Stimulated activated CD4-positive, alpha-beta T cell treated with anti-CD3 and anti-CD28 coated beads, Interleukin-1b, Interleukin-23, amount 100 ng/mL, for 4 hours (primary cell): ENCODE measurements around the gene CPEB3.

ENCODE experiments used
- DNase-seq, 2 donors: peaks; one replicate each; pipeline ENCODE4 v3.0.0-alpha.2; 2020; ENCODE audit warnings: low read depth in 2 of 2

CPEB3 gene

GRCh38 chr10:92213049-92213448, 77.8 kb downstream of the CPEB3 start:
- no peak for DNase-seq

- no peak for DNase-seq
Observed at GRCh38 chr10:92208736-92209135, 82.1 kb downstream of the CPEB3 start.

GRCh38 chr10:92208157-92208720, 82.6 kb downstream of the CPEB3 start:
- DNase-seq: no peak

DNA sequence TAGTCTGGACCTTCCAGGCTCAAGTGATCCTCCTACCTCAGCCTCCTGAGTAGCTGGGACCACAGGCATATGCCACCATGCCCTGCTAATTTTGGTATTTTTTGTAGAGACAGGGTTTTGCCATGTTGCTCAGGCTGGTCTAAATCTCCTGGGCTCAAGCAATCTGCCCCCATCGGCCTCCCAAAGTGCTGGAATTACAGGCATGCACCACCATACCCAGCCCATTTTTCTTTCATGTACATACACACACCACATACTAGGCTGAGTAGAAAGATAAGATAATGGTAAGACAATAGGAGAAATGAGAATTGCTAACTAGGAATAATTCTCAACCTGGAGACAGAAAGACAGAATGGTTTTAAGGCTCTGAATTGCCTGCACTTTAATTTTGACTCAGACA, 83.8 kb downstream of the CPEB3 start:
- DNase-seq: no peak

DNA sequence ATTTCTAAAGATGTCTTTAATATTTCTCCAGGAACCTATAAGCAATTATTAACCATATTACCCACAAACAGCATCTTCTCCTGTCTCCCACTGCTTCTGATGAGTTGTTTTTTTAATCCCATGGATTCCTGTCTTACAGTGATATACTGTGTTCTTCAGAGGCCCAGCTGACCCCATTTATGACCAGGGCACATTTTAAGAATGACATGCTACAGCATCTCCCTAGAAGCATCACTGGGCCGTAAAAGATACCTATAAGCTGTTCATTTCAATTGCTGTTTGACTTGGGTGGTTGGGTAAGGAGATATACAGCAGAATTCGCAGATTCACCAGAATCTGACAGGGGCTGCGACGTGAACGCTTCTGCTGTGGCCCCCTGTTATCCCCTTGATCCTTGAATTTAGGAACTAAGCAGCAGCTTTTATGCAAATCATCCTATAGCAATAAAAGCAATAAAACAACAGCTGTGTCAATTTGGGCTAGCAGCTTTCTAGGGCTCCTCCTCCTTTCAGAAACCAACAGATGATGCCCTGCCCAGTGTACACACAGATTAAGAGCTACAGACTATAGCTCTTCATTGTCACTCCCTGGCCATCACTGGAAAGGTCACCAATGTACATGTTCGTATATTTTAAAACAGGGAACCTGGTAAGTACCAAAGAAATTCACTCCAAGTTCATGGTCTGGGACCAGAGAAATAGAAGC, 86.8 kb downstream of the CPEB3 start:
- DNase-seq: no peak

DNA sequence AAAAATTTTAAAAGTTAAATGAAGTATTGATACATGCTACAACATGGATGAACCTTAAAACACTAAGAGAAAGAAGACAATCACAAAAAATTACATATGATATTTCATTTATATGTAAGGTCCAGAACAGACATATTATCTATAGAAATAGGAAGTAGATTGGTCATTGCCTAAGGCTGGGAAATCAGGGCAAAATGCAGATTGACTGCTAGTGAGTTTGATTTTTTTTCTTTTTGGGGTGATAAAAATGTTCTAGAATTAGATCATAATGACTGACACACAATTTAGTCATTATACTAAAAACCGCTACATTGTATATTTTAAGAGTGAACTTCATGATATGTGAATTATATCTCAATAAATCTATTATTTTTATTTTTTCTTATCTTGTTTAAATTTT, 88.3 kb downstream of the CPEB3 start:
- DNase-seq: no peak

DNA sequence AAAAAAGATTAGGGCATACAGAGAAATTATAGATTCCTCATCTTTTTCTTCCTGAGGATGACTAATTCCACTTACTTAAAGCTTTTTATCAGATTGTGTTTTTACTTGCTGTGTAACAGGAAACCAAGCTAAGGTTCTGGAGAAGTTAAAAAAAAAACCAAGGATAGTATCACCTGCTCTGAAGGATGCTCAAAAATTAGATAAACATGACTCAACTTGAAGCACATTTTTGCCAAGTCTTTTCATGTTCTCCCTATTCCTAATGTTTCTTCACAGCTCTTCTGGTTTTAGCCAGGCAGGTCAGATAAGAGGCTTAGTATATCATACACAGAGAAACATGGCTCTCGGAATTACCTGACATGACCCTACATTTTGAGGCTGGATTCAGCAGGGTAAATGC, 90.3 kb downstream of the CPEB3 start:
- DNase-seq: no peak

DNA sequence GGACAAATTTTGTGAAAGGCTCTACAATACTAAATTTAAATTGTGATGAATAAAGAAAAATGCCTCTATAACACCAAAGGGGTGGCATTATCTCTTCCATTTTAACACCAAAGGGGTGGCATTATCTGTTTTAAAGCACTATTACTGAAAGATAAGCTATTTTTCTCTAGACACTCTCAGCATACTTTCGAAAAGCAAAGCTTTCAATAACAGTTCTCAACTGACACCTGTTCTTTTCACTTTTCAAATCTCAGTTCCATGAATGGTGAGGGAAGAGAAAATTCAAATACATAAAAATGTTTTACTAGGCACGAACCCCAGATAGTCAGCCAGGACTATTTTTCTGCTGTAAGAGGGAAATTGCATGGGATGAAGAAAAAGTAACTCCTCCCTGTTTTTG, 103.8 kb downstream of the CPEB3 start:
- DNase-seq: no peak

GRCh38 chr10:92184977-92185376, 105.9 kb downstream of the CPEB3 start:
- DNase-seq: no peak

- no peak for DNase-seq
Observed at GRCh38 chr10:92183199-92183598, 107.7 kb downstream of the CPEB3 start.

- DNase-seq: no peak
Observed at GRCh38 chr10:92181575-92181974, 109.3 kb downstream of the CPEB3 start.

DNA sequence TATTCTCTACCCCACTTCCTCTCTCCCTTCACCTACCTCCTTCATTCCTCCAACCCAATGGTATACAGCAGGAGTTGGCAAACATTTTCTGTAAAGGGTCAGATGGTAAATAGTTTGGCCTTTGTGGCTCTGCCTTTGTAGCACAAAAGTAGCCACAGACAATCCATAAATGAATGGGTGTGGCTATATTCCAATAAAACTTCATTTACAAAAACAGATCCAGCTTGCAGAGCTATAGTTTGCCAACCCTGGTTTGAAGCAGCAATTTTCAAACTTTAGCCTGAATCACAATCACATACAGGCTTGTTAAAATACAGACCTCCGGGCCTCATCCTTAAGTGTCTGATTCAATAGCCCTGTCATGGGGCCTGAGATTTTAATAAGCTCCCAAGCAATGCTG, 110.5 kb downstream of the CPEB3 start:
- no peak for DNase-seq

GRCh38 chr10:92177546-92177945, 113.3 kb downstream of the CPEB3 start:
- no peak for DNase-seq

- DNase-seq: no peak
Observed at GRCh38 chr10:92175164-92175563, 115.7 kb downstream of the CPEB3 start.

DNA sequence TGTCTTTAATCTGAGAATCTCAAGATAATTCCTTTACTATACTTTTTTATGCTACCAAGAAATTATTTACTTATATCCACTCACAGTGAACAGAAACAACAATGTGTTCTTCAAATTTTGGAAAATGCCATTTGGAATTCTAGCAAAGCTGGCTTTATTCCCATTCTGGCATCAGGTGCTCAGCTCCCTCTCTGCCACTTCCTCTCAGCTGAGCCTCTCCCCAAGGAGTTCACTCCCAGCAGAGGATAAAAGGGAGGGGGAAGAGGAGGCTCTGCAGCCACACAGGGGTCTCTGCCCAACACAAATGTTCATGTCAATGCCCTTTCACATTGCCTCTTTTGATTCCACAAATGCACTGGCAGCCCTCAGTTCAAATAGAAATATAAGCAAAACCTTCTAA, 116.9 kb downstream of the CPEB3 start:
- no peak for DNase-seq

DNA sequence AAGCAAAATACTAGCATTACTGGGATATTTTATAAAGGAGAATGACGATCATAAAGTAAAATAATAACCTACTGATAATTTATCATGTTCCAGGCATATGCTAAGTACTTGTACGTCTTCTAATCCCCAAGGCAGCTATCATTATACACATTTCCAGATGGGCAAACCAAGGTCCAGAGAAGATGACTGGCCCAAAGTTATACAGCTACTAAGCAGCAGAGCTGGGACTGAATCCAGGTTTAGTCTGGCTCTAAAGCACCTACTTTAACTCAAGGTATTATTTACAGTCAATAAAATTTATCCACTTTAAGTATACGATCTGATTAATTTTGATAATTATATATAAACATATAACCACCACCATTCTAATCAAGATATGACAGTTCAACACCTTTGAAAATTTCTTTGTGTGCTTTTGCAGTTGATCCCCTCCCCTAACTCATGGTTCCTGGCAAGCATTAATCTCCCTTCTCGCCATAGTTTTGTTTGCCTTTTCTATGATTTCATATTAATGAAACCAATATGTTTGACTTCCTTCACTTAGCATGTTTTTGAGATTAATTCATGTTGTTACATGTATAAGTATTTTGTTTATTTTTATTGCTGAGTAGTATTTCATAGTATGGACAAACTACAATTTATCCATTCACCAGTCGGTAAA, 126.7 kb downstream of the CPEB3 start:
- DNase-seq: no peak

DNA sequence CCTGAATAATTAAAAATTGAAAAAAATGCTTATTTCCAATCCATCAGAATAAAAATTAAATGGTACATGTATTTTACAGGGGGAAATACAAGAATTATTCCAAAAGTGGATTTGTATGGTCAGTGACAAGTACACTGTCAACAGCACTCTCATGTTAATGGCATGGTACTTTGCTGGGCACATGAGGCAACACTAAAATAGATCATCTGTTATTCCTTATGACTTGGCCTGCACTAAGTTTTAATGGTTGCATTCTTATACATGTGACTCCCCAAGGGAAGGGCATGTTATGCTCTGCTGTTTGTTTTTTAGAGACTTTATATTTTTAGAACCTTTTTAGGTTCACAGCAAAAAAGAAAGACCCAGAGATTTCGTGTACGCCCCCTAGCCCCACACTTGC, 128.3 kb downstream of the CPEB3 start:
- no peak for DNase-seq

DNA sequence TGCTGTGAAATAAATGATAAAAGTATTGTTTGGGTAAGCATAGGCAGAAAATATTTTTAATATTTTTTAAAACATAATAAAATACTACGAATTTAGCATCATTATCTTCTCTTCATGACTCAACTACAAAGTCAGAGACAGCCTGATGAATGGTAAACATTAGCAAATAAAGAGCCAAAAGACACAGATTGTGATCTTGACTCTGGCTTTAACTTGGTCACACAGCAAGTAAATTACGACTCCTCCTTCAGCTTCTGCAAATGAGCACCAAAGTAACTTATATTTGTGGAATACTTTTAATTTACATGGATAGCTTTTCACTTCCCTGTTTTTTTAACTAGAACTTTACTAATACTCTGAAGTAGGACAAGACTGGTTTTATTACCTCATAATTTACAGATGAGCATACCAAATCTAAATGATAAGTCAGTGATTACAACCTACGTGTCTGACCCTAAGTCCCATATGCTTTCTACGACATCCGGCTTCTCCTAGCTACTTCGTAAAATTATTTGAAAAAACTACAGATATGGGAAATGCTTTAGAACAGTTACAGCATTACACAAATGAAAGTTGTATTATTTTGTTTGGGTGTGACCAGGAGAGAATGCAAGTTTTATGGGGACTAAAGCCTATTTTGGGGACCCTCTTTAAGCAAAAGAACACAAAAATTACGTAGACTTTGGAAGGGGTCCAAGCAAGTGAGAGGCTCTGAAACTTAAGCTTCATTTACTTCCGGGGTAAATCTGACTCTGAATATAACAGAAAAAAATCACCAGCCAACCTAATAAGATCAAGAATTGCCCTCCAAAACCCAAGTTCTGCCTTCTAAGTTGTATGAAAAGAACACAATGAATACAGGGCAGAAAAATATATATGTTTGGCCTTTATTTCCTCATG, 133.8 kb downstream of the CPEB3 start:
- DNase-seq: no peak

GRCh38 chr10:92150823-92151222, 140.1 kb downstream of the CPEB3 start:
- no peak for DNase-seq

DNA sequence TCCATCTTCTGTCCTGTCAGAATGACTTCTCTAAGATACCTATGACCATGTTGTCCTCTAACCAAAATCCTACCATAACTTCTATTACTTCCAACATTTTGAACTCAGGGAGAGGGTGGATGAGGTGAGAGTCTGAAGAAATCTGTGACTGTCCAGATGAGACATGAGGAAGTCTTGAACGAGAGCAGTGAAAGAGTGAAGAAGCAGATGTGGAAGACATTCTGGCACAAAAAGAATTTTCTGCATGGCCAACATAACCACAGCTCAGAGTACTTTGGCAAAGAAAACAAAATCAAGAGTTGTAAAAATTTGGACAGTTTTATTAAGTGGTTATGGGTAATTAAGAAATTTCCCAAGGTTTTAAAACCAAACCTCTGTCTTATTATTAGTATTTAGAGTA, 141.6 kb downstream of the CPEB3 start:
- DNase-seq: no peak

DNA sequence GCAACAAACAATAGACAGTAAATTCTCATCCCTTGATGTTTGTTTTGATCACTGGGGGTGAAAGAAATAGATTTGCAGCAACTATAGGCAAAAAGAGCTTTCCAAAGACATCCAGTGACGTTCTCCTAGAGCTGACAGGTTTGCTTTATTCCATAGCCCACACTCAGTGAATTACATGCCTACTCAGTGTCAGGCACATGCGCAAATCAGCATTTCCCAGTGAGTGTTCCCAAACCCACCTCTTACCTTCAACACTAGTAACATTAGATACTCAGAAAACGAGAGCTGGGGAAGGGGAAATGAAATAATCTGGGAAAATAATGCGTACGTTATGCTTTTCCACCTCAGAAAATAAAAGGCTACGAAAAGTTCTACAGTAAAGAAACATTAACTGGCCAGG, 144.1 kb downstream of the CPEB3 start:
- DNase-seq: no peak

DNA sequence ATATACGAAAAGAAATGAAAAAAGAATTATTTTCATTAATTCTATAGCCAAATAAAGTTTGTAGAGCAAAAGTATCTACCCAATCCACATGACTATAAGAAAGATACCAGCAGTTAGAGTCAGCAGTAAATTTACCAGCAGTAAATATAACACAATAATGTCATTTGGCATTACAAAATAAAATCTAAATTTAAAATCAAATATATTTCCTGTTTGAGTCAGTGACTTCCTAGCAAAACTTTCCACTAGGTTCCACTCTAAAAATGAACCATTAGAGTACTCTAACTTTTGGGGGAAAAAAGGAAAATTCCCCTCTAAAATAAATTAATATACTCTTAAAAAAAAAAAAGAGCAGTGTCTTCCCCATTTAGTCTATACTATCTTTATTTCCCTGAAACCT, 144.8 kb downstream of the CPEB3 start:
- DNase-seq: no peak
